Panc1 (cell line): ENCODE data around the gene TICAM2.

Experiments used
- CTCF ChIP-seq: fragments of 450-650 bp; IDR thresholded peaks from 2 replicates; pipeline ENCODE4 v1.5.1; 2017; ENCODE audit warnings: mild to moderate bottlenecking
- POLR2AphosphoS5 ChIP-seq: IDR thresholded peaks from 2 replicates; pipeline ENCODE4 v1.6.1; 2012; ENCODE audit warnings: mild to moderate bottlenecking, low read depth, low read length, moderate library complexity
- SIN3A ChIP-seq: IDR thresholded peaks from 2 replicates; pipeline ENCODE4 v1.6.1; 2012; ENCODE audit warnings: low read depth, mild to moderate bottlenecking, low read length, moderate library complexity, borderline replicate concordance; ENCODE audit not compliant: insufficient read depth
- TF ChIP-seq, protein P1 (sequence below), 2 experiments: IDR thresholded peaks; 2 replicates each; pipeline ENCODE4 v1.6.1; 2011 to 2012; ENCODE audit warnings: low read depth in 2 of 2, control low read depth in 1 of 2, low read length in 1 of 2, mild to moderate bottlenecking in 1 of 2, moderate library complexity in 1 of 2; ENCODE audit not compliant: insufficient read depth in 1 of 2

DNA sequence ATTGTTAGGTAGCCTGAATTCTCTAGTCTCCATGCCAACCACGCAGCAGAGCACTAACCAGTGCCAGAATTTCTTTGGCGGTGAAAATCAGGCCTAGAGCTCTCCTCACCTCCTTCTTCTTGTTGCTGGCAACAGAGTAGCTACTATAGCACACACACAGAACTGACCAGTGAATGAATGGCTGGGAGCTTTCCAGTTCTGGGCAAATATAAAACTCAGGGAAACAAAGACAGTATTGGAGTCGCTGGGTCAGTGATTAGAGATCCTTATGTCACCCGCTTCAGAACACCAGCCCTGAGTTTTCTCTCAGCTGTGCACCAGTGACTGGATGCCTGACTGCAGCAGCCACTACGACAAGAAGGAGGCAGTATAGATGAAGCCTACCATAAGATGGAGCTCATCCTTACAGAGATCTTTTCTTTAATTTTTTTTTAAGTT is 30.8 kb downstream of the TICAM2 start:
- no peak for TF ChIP-seq POLR2AphosphoS5
- no peak for TF ChIP-seq CTCF
- TF ChIP-seq, protein P1, sequence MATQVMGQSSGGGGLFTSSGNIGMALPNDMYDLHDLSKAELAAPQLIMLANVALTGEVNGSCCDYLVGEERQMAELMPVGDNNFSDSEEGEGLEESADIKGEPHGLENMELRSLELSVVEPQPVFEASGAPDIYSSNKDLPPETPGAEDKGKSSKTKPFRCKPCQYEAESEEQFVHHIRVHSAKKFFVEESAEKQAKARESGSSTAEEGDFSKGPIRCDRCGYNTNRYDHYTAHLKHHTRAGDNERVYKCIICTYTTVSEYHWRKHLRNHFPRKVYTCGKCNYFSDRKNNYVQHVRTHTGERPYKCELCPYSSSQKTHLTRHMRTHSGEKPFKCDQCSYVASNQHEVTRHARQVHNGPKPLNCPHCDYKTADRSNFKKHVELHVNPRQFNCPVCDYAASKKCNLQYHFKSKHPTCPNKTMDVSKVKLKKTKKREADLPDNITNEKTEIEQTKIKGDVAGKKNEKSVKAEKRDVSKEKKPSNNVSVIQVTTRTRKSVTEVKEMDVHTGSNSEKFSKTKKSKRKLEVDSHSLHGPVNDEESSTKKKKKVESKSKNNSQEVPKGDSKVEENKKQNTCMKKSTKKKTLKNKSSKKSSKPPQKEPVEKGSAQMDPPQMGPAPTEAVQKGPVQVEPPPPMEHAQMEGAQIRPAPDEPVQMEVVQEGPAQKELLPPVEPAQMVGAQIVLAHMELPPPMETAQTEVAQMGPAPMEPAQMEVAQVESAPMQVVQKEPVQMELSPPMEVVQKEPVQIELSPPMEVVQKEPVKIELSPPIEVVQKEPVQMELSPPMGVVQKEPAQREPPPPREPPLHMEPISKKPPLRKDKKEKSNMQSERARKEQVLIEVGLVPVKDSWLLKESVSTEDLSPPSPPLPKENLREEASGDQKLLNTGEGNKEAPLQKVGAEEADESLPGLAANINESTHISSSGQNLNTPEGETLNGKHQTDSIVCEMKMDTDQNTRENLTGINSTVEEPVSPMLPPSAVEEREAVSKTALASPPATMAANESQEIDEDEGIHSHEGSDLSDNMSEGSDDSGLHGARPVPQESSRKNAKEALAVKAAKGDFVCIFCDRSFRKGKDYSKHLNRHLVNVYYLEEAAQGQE (IDR thresholded peaks at IDR 0.05; ENCODE audit: insufficient read depth in 1 of 2, low read depth in 2 of 2, low read length in 1 of 2): no peak
- TF ChIP-seq SIN3A: no peak
